Liver (tissue), 3 donors: ENCODE results near the gene RIPOR1.

Experiments used
- ATF3 ChIP-seq: IDR thresholded peaks from 2 replicates; pipeline ENCODE4 v1.6.1; 2016; ENCODE audit warnings: antibody characterized with exemption
- CTCF ChIP-seq: fragments of 150-350 bp; IDR thresholded peaks from 2 replicates; pipeline ENCODE4 v1.5.1; 2017; ENCODE audit warnings: improper control_type of control experiment, low read depth, low read length; ENCODE audit not compliant: missing input control
- EGR1 ChIP-seq, 2 donors: IDR thresholded peaks; 2 replicates each; pipeline ENCODE4 v1.6.1; 2016 to 2018; ENCODE audit warnings: antibody characterized with exemption in 2 of 2, low read depth in 2 of 2
- GABPA ChIP-seq, 2 donors: IDR thresholded peaks in 1 of 2; conservative IDR thresholded peaks in 1 of 2; 2 replicates each; pipeline ENCODE4 v1.6.1; 2016; ENCODE audit warnings: antibody characterized with exemption in 2 of 2, mild to moderate bottlenecking in 1 of 2, moderate library complexity in 1 of 2
- HNF4G ChIP-seq: IDR thresholded peaks from 2 replicates; pipeline ENCODE4 v1.6.1; 2016; ENCODE audit warnings: antibody characterized with exemption
- JUND ChIP-seq, 2 donors: IDR thresholded peaks; 2 replicates each; pipeline ENCODE4 v1.6.1; 2016; ENCODE audit warnings: antibody characterized with exemption in 2 of 2
- MAX ChIP-seq: IDR thresholded peaks from 2 replicates; pipeline ENCODE4 v1.6.1; 2016; ENCODE audit warnings: antibody characterized with exemption
- RAD21 ChIP-seq, 2 donors: IDR thresholded peaks; 2 replicates each; pipeline ENCODE4 v1.6.1; 2016; ENCODE audit warnings: antibody characterized with exemption in 2 of 2, mild to moderate bottlenecking in 2 of 2
- SP1 ChIP-seq: IDR thresholded peaks from 2 replicates; pipeline ENCODE4 v1.6.1; 2018; ENCODE audit warnings: antibody characterized with exemption, mild to moderate bottlenecking
- YY1 ChIP-seq: IDR thresholded peaks from 2 replicates; pipeline ENCODE4 v1.6.1; 2016; ENCODE audit warnings: antibody characterized with exemption, mild to moderate bottlenecking
- ZBTB33 ChIP-seq: IDR thresholded peaks from 2 replicates; pipeline ENCODE4 v1.6.1; 2016; ENCODE audit warnings: antibody characterized with exemption
- TF ChIP-seq, protein P1 (sequence below): IDR thresholded peaks from 2 replicates; pipeline ENCODE4 v1.6.1; 2016; ENCODE audit warnings: antibody characterized with exemption, mild to moderate bottlenecking
- donor health status: healthy.
- donor health status: healthy.

GRCh38 chr16:67543036-67543435 lies 14.4 kb downstream of the RIPOR1 start:
- TF ChIP-seq CTCF (no peak), RAD21 (IDR thresholded peaks at IDR 0.05) (no peak), JUND (IDR thresholded peaks at IDR 0.05) (no peak), SP1 (no peak), YY1 (no peak), ATF3 (no peak), ZBTB33 (no peak), HNF4G (no peak), GABPA (IDR thresholded peaks at IDR 0.05 in 1 of 2, conservative IDR thresholded peaks at IDR 0.05 in 1 of 2) (no peak), EGR1 (IDR thresholded peaks at IDR 0.05; ENCODE audit: low read depth in 2 of 2) (no peak), MAX (no peak)
- TF ChIP-seq, protein P1, sequence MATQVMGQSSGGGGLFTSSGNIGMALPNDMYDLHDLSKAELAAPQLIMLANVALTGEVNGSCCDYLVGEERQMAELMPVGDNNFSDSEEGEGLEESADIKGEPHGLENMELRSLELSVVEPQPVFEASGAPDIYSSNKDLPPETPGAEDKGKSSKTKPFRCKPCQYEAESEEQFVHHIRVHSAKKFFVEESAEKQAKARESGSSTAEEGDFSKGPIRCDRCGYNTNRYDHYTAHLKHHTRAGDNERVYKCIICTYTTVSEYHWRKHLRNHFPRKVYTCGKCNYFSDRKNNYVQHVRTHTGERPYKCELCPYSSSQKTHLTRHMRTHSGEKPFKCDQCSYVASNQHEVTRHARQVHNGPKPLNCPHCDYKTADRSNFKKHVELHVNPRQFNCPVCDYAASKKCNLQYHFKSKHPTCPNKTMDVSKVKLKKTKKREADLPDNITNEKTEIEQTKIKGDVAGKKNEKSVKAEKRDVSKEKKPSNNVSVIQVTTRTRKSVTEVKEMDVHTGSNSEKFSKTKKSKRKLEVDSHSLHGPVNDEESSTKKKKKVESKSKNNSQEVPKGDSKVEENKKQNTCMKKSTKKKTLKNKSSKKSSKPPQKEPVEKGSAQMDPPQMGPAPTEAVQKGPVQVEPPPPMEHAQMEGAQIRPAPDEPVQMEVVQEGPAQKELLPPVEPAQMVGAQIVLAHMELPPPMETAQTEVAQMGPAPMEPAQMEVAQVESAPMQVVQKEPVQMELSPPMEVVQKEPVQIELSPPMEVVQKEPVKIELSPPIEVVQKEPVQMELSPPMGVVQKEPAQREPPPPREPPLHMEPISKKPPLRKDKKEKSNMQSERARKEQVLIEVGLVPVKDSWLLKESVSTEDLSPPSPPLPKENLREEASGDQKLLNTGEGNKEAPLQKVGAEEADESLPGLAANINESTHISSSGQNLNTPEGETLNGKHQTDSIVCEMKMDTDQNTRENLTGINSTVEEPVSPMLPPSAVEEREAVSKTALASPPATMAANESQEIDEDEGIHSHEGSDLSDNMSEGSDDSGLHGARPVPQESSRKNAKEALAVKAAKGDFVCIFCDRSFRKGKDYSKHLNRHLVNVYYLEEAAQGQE, result no peak
